HG03521 (cell line): Measurements from ENCODE around the gene TNP2.

Experiments
- ATAC-seq: cut with Tn5 transposase; IDR thresholded peaks from one replicate; pipeline ENCODE4 v1.9.1; 2021; ENCODE audit warnings: mild to moderate bottlenecking, moderate library complexity; ENCODE audit not compliant: unreplicated experiment

Gene TNP2

DNA sequence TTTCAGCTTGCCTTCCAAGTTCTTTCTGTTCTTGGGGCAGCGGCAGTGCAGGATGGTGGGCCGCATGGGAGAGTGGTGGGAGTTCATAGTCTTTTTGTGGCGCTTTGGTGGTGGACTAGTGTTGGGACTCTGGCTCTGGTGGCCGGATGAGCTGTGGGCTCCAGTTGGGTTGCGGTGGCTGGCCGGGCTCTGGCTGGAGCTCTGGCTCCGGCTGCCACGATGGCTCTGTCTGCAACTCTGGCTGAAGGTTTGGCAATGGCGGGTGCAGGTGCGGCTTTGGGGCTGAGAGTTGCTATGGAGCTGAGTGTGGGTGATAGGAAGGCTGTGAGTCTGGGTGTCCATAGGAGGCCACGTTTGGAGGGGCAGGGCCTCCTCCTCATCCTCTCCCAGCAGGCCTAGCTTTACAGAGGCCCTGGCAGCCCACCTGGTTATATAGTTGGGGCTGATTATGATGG is at the start of gene TNP2:
Gene TNP2 (minus strand): TSS at position 405 of the 455 bp plus-strand sequence. CDS start 63 bp downstream, at position 342.
- ATAC-seq, result no peak

GRCh38 chr16:11318817-11319216 is 49.7 kb upstream of the TNP2 start:
- no peak for ATAC-seq

- ATAC-seq, result no peak
Observed at GRCh38 chr16:11316331-11317015, 47.3 kb upstream of the TNP2 start.

DNA sequence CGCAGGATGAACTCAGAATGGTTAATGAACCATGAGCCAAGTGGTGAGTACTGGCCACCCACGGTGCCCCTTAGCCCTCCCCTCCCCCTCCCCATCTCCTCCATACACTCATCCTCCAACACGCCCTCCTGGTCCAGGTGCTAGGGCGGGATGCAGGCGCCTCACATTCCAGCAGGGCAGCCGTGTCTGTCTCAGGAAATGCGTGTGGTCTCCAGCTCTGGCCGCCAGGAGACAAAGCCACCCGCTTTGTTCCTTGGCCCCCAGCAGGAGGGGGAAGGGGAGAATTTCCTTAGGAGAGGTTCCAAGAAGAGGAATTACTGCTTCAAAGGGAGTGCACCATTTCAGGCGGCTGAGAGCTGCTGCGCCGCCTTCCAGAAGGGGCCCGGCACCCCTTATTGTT is 46.4 kb upstream of the TNP2 start:
- ATAC-seq, result no peak

DNA sequence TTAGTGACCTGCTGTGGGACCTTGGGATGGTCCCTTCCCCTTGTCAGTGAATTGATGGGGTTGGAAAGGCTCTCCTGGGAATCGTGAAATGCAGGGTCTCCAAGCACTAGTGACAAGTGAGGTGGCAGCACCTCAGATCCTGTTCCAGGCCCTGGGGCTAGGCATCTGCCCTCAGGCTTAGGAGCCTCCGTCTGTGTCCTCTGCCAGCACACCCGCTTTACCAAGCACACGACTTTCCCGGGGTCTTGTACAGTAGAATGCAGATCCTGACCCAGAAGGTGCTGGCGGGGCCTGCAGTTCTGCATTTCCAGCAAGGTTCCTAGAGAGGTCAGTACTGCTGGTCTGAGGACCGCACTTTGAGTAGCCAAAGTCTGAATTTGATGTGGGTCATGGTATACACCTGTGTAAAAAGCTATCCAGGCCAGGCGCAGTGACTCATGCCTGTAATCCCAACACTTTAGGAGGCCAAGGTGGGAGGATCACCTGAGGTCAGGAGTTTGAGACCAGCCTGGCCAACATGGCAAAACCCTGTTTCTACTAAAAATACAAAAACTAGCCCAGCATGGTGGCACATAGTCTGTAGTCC is 45.3 kb upstream of the TNP2 start:
- ATAC-seq, result no peak

DNA sequence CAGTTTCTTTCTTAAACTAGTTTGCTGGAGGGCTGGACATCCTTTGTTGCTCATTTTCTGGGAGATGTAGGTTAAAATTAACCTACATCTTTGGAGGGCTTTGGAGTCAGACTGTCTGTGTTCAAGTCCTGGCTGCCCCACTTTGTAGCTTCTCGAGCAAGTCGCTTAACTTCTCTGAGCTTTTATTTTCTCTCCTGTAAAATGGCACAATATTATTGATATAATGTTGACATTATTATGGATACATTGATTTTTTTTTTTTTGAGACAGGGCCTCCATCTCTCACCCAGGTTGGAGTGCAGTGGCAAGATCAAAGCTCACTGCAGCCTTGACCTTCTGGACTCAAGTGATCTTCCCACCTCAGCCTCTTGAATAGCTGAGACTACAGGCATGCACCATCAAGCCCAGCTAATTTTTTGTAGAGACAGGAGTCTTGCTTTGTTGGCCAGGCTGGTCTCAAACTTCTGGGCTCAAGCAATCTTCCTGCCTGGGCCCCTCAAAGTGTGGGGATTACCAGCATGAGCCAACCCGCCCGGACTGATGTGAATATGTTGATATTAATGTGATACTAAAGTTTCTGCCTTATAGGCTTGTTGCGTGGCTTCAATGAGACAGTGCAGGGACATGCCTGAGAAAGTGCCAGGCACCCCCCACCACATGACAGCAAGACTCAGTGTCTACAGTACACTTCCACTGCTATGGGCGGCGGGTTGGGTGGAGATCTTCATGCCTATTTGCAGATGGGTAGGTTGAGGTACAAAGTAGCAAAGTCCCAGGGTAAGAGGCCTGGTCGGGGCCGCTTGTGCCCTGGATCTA is 44.6 kb upstream of the TNP2 start:
- no peak for ATAC-seq

DNA sequence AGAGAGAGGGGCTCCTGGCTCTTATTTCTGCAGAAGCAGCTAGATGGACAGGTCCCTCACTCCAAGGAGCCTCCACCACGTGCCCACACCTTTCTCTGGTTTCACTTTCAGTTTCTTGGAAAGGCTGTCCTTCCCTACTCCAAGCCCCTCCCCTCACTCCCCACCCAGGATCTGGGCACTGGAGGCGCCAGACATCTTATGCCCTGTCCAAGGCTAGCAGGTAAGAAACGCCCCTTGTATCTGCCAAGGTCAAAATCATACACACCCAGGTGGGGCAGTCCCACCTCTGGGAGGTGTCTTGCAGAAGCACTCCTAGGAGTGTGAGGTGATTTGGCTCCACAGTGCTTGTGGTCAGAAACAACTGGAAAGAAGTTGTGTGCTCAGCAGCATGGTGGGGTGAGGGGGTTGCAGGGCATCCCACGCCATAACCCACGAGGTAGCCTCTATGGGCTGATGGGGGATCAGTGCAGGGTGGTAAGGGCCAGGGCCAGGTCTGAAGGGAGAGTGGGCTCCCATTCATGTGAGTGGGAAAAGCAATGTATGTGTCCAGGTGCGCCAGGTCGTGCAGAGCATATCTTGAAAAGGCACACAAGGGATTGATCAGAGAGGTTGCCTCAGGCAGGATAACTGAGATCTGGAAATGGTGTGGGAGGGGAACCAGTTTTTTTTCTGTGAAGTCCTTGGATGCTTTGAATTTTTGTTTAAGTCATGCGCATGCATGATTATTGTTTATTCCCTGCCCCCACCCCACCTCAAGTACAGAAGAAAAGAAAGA is 43.8 kb upstream of the TNP2 start:
- no peak for ATAC-seq

- peak; percentile 37 for ATAC-seq
Observed at GRCh38 chr16:11310997-11311561, 42.0 kb upstream of the TNP2 start.

GRCh38 chr16:11310634-11310977 is 41.5 kb upstream of the TNP2 start:
- peak; percentile 0 for ATAC-seq

- ATAC-seq, result peak; percentile 41
Observed at GRCh38 chr16:11309895-11310633, 40.9 kb upstream of the TNP2 start.

DNA sequence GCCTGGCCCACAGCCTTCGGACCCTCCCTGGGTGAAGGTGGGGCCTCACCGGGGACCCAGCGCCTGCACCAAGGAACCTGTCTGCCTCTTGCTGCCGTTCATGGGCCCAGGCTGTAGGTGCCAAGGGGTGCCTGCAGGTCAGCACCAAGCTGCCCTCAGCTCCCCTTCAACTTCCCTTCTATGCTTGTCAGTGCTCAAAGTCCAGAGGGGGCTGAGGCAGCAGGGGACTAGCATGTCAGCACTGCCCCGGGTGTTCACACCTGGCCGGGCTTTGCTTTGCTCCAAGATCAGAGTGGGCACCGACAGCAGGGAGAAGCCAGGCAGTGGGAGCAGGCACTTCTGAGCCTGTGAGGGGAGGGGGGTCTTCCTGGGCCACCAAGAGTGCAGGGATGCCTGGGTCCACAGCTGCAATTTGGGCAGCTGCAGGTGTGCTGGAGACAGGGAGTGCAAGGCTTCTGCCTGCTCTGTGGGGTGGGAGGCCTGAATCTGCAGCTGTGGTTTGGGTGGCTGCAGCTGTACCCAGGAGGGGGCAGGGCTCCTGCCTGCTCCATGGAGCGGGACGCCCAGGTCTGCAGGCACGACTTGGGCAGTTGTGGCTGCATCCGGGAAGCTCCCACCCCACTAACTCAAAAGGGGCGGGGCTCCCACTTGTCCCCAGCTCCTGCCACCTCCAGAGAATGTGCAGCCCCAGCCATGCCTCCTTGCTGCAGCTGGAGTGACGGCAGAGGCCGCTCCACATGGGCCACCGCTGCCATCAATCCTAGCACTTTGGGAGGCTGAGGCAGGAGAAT is 39.6 kb upstream of the TNP2 start:
- ATAC-seq, result no peak

DNA sequence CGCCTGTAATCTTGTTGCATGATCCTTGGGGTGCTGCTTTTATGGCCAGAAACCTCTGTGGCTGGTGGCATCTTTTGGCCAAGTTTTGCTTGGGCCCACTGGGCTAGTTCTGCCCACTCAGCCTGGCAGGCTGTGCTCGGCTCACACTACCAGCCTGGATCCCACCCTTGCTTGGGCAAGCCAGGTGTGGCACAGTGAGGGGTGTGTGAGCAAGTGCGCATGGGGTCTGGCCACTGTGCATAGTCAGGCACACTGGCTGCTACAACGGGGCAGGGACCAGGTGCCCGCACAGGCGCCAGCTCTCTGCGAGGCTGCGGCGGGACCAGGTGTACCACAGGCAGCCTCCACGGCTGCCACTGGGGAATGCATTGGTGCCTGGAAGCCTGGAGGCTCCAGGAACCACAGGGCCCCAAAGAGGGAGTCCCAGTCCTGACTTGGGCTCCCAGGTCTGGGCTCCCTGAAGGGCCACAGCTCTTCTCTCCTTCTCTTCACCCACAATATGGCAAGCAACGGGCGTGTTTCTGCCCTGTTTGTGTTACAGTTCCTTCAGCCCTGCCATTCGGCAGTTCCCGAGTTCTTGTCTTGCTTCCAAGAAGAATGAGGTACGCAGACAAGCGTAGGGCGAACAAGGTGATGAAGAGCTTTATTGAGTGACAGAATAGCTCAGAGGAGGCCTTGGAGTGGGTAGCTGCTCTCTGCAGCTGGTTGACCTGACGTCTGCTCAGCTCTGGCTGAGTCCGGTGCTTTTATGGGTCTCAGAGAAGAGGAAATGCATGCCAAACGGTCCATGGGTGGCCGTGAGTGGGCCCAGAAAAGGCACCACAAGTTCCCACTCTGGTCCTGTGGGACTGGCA is 38.7 kb upstream of the TNP2 start:
- no peak for ATAC-seq

- no peak for ATAC-seq
Observed at GRCh38 chr16:11306997-11307638, 38.0 kb upstream of the TNP2 start.

GRCh38 chr16:11306381-11306780 is 37.3 kb upstream of the TNP2 start:
- no peak for ATAC-seq

GRCh38 chr16:11303405-11304138 is 34.4 kb upstream of the TNP2 start:
- no peak for ATAC-seq

GRCh38 chr16:11302977-11303376 is 33.9 kb upstream of the TNP2 start:
- no peak for ATAC-seq
